Cardiac muscle cell (in vitro differentiated cells and primary cell): ENCODE results near the gene LZTR1. TPM values are rescaled to one million over a fixed set of nuclear protein-coding genes. Genes with fewer than 3 reads are reported as not detected.
A peak's percentile ranks its signal among the peaks of the same experiment; 100 is the strongest.

Experiments used
- DNase-seq, 2 donors: peaks; one replicate each; pipeline versions ENCODE4 v3.0.0 to v3.0.0-alpha.2; 2010 to 2017; ENCODE audit warnings: low read depth in 1 of 2, low spot score in 1 of 2
- H3K27ac ChIP-seq: fragments of 200-600 bp; sonication (generic); 2 replicates; pipeline ENCODE4 v1.5.1; 2016
- H3K27me3 ChIP-seq: fragments of 200-600 bp; sonication (generic); 2 replicates; pipeline ENCODE4 v1.6.0; 2016; ENCODE audit warnings: control low read depth
- H3K36me3 ChIP-seq: fragments of 200-600 bp; sonication (generic); 2 replicates; pipeline ENCODE4 v1.5.1; 2016; ENCODE audit warnings: control low read depth
- H3K4me1 ChIP-seq: fragments of 200-600 bp; sonication (generic); 2 replicates; pipeline ENCODE4 v1.8.1; 2017; ENCODE audit warnings: low read depth, mild to moderate bottlenecking, mixed run types
- H3K4me3 ChIP-seq: fragments of 200-600 bp; sonication (generic); 2 replicates; pipeline ENCODE4 v1.5.1; 2016; ENCODE audit warnings: mild to moderate bottlenecking
- H3K9me3 ChIP-seq: fragments of 200-600 bp; sonication (generic); 2 replicates; pipeline ENCODE4 v1.5.1; 2017; ENCODE audit warnings: low read depth, mild to moderate bottlenecking, control low read depth
- CTCF ChIP-seq: IDR thresholded peaks from 2 replicates; pipeline ENCODE4 v1.5.1; 2012; ENCODE audit warnings: low read depth, mild to moderate bottlenecking, low read length
- polyA plus RNA-seq: library from polyadenylated mRNA; unstranded; fragments of >200 nt; fragmentation: Nextera tagmentation; extraction: Ambion mirVana; gene quantifications from 2 replicates; pipeline ENCODE4 v1.2.1, GENCODE V29; 2016
- total RNA-seq: library from RNA; depleted of rRNA; stranded (reverse); fragments of >200 nt; gene quantifications from 2 replicates; pipeline ENCODE4 v1.2.3, GENCODE V29; 2016

Gene LZTR1
- total and polyA plus RNA-seq, 2 experiments from 2014 or later: 60.9 to 62.6 TPM

- peaks cover 4% of the 10 kb centered on the region for H3K4me1 ChIP-seq
- TF ChIP-seq CTCF: no peak
- H3K36me3 ChIP-seq: no peaks in the 10 kb centered on the region
- DNase-seq: no peak
- H3K27ac ChIP-seq: no peak overlapping the region
- H3K4me3 ChIP-seq: no peak overlapping the region
- peaks cover 34% of the 10 kb centered on the region for H3K27me3 ChIP-seq
- no peaks in the 10 kb centered on the region for H3K9me3 ChIP-seq
Measured at GRCh38 chr22:20963201-20964052, 18.7 kb upstream of the LZTR1 start.

- H3K27ac ChIP-seq: no peak overlapping the region
- H3K4me3 ChIP-seq: peak overlapping the region; percentile 39
- no peaks in the 10 kb centered on the region for H3K36me3 ChIP-seq
- H3K27me3 ChIP-seq: peaks cover 34% of the 10 kb centered on the region
- TF ChIP-seq CTCF: no peak
- no peaks in the 10 kb centered on the region for H3K9me3 ChIP-seq
- peaks cover 4% of the 10 kb centered on the region for H3K4me1 ChIP-seq
- DNase-seq: no peak
Measured at GRCh38 chr22:20964090-20964798, 17.9 kb upstream of the LZTR1 start.

GRCh38 chr22:20964799-20965103, 17.3 kb upstream of the LZTR1 start:
- no peak for TF ChIP-seq CTCF
- H3K9me3 ChIP-seq: no peaks in the 10 kb centered on the region
- peak overlapping the region; percentile 39 for H3K4me3 ChIP-seq
- no peak for DNase-seq
- H3K4me1 ChIP-seq: peaks cover 4% of the 10 kb centered on the region
- H3K27me3 ChIP-seq: peaks cover 34% of the 10 kb centered on the region
- H3K27ac ChIP-seq: no peak overlapping the region
- H3K36me3 ChIP-seq: no peaks in the 10 kb centered on the region

DNA sequence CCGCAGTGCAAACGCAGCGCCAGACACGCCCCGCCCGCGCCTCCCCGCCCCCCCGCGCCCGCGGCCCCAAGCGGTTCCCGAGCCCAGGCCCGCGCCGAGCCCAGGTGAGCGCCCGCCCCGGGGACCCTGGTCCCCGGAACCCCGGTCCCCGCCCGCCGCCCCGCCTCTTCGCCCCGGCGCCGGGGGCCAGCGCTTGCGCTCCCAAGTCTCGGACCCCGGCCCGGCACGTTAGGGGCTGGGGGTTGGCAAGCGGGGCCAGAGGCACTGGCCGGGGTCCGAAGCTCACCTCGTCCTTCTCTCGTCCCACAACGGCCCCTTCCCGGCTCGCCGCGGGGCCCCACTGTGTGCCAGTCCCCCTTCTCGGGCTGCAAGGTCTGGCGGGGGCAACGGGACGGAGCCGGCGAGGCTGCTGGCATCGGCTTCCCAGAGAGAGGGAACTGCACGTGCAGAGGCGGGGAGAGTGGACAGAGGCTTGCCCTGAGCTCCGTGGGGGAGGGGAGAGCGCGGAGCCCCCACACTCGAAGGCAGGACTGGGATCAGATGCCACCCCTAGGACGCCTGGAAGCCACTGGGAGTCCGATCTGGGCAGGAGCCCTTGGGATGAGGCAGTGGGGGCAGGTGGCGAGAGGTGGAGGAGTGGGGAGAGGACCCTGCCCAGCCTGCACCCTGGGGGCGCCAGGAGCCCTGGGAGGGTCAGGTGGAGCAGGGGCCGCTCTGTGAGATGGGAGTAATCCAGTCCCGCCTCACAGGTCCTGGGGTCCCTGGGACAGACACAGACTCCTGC, 16.8 kb upstream of the LZTR1 start:
- no peak overlapping the region for H3K27ac ChIP-seq
- peak in 1 of 2 donors; percentile 33 for DNase-seq
- TF ChIP-seq CTCF: no peak
- peak overlapping the region; percentile 39 for H3K4me3 ChIP-seq
- H3K27me3 ChIP-seq: peaks cover 34% of the 10 kb centered on the region
- H3K36me3 ChIP-seq: no peaks in the 10 kb centered on the region
- H3K9me3 ChIP-seq: no peaks in the 10 kb centered on the region
- peaks cover 4% of the 10 kb centered on the region for H3K4me1 ChIP-seq
